Activated T-cell treated with anti-CD3 and anti-CD28 coated beads, Interleukin-2, amount 50 U/mL, for 24 hours (primary cell): Measurements from ENCODE around the gene SARDH.
A peak's percentile ranks its signal among the peaks of the same experiment; 100 is the strongest.

Experiments used
- DNase-seq: peaks from one replicate; pipeline ENCODE4 v3.0.0-alpha.2; 2020
- H3K27ac Mint-ChIP-seq: 2 replicates; pipeline ENCODE4 v1.8.0; 2020; ENCODE audit warnings: mild to moderate bottlenecking, mixed read lengths
- H3K27me3 Mint-ChIP-seq: 2 replicates; pipeline ENCODE4 v1.8.0; 2020; ENCODE audit warnings: mixed read lengths
- H3K36me3 Mint-ChIP-seq: 2 replicates; pipeline ENCODE4 v1.8.0; 2020; ENCODE audit warnings: low read depth, mixed read lengths
- H3K4me1 Mint-ChIP-seq: 2 replicates; pipeline ENCODE4 v1.8.0; 2020; ENCODE audit warnings: low read depth, mixed read lengths
- H3K4me3 Mint-ChIP-seq: 2 replicates; pipeline ENCODE4 v1.8.0; 2020; ENCODE audit warnings: mild to moderate bottlenecking, moderate library complexity, mixed read lengths
- H3K9me3 Mint-ChIP-seq: 2 replicates; pipeline ENCODE4 v1.8.0; 2020; ENCODE audit warnings: mixed read lengths

Gene SARDH, protein sequence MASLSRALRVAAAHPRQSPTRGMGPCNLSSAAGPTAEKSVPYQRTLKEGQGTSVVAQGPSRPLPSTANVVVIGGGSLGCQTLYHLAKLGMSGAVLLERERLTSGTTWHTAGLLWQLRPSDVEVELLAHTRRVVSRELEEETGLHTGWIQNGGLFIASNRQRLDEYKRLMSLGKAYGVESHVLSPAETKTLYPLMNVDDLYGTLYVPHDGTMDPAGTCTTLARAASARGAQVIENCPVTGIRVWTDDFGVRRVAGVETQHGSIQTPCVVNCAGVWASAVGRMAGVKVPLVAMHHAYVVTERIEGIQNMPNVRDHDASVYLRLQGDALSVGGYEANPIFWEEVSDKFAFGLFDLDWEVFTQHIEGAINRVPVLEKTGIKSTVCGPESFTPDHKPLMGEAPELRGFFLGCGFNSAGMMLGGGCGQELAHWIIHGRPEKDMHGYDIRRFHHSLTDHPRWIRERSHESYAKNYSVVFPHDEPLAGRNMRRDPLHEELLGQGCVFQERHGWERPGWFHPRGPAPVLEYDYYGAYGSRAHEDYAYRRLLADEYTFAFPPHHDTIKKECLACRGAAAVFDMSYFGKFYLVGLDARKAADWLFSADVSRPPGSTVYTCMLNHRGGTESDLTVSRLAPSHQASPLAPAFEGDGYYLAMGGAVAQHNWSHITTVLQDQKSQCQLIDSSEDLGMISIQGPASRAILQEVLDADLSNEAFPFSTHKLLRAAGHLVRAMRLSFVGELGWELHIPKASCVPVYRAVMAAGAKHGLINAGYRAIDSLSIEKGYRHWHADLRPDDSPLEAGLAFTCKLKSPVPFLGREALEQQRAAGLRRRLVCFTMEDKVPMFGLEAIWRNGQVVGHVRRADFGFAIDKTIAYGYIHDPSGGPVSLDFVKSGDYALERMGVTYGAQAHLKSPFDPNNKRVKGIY

GRCh38 chr9:133737774-133738639 lies at the start of gene SARDH:
SARDH (minus strand) TSS chr9:133738352; CDS start chr9:133734173, 4,179 bp downstream.
- H3K27ac Mint-ChIP-seq = peak within 1 kb of the TSS; percentile 37
- peak within 1 kb of the TSS; percentile 45 for H3K4me3 Mint-ChIP-seq
- no peaks in the 10 kb centered on the region for H3K36me3 Mint-ChIP-seq
- no peaks in the 10 kb centered on the region for H3K9me3 Mint-ChIP-seq
- no peaks in the 10 kb centered on the region for H3K27me3 Mint-ChIP-seq
- DNase-seq = peak; percentile 76
- peaks cover 9% of the 10 kb centered on the region for H3K4me1 Mint-ChIP-seq

GRCh38 chr9:133787754-133788025 lies 49.5 kb upstream of the SARDH start:
- Mint-ChIP-seq H3K36me3 (no peaks in the 10 kb centered on the region), H3K4me3 (no peak overlapping the region), H3K27ac (no peak overlapping the region), H3K9me3 (no peaks in the 10 kb centered on the region), H3K4me1 (no peaks in the 10 kb centered on the region), H3K27me3 (peaks cover 15% of the 10 kb centered on the region)
- no peak for DNase-seq

DNA sequence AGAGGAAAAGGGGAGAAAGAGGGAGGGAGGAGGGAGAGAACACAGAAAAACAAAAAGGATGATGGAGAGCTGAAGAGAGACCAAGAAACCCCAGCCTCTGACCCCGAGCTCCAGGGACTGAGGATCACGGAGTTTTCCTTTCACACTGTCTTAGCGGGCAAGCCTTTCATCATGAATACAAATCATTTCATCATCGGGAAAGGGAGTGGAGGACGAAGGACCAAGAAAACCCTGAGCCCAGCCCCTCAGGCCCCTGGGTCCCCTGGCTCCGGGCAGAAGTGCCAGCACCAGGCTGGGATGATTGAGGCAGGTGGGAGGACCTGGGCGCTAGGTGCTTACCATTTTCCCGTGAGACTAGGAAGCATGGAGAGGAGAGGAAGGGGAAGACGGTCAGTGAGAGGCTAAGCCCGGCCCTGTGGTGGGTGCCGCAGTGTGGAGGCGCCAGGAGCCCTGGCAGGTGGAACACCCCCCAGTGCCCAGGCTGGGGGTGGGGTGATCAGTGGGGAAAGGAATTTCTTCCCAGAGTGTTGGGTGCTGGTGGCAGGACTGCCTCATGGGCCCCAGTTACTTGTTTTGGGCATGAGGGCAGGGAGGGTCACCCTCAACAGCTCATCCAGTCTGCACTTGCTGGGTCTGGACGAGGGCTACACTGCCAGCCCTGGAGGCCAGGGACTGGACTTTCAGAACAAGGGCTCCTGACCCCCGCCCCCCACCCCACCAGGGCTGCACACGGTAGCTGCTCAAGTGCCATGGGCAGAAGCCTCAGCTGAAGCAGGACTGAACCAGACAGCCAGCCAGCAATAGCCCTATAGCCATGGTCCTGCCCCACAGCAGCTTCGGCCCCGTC lies 49.0 kb upstream of the SARDH start:
- H3K27ac Mint-ChIP-seq = no peak overlapping the region
- DNase-seq = no peak
- H3K36me3 Mint-ChIP-seq = no peaks in the 10 kb centered on the region
- peaks cover 12% of the 10 kb centered on the region for H3K27me3 Mint-ChIP-seq
- H3K4me1 Mint-ChIP-seq = no peaks in the 10 kb centered on the region
- H3K4me3 Mint-ChIP-seq = no peak overlapping the region
- no peaks in the 10 kb centered on the region for H3K9me3 Mint-ChIP-seq

DNA sequence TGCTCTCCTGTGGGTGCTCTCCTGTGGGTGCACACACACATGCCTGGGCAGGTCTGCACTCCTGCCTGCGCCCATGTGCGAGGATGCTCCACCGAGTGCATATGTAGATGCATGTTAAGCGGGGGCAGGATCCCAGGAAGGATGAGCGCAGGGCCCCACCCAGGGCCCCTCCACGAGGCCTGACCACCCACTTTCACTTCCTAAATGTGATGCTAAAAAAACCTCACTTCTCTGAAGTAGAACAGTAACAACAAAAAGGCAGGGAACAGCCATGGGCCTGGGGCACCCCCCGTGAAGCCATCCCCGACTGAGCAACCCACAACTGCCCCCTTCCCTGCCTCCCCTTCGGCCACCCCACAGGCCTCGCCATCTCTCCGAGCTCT lies 48.2 kb upstream of the SARDH start:
- no peak for DNase-seq
- Mint-ChIP-seq H3K27me3 (peaks cover 11% of the 10 kb centered on the region), H3K9me3 (no peaks in the 10 kb centered on the region), H3K4me1 (no peaks in the 10 kb centered on the region), H3K27ac (no peak overlapping the region), H3K36me3 (no peaks in the 10 kb centered on the region), H3K4me3 (no peak overlapping the region)

DNA sequence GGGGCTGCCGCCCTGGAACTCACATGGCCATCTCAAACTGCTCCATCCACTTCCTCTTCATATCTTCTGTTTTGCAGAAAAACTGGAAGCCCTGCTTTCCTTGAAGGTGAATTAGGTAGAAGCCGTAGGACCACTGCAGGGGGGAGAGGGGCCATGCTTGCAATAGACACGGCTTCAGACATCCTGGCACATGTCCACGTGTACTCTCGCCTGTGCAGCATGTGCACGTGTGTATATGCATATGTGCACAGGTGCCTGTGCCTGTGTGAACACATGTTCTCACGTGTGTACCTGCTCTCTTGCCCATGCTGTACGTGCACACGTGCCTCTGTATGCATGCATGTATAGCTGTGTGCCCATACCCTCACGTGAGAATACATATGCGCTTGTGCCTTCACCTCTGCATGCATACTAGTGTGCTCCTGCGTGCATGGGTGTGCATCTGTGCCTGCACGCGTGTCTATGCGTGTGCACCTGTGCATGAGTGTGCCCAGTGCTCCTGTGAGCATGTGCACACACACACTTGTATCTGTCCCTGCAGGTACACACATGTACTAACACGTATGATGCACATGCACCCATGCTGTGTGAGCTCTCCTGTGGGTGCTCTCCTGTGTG lies 47.7 kb upstream of the SARDH start:
- peaks cover 11% of the 10 kb centered on the region for H3K27me3 Mint-ChIP-seq
- no peaks in the 10 kb centered on the region for H3K4me1 Mint-ChIP-seq
- H3K36me3 Mint-ChIP-seq = no peaks in the 10 kb centered on the region
- no peaks in the 10 kb centered on the region for H3K9me3 Mint-ChIP-seq
- H3K4me3 Mint-ChIP-seq = no peak overlapping the region
- DNase-seq = no peak
- no peak overlapping the region for H3K27ac Mint-ChIP-seq

- H3K36me3 Mint-ChIP-seq = no peaks in the 10 kb centered on the region
- no peak overlapping the region for H3K27ac Mint-ChIP-seq
- H3K4me1 Mint-ChIP-seq = no peaks in the 10 kb centered on the region
- no peak for DNase-seq
- H3K9me3 Mint-ChIP-seq = no peaks in the 10 kb centered on the region
- H3K27me3 Mint-ChIP-seq = peaks cover 11% of the 10 kb centered on the region
- H3K4me3 Mint-ChIP-seq = no peak overlapping the region
Observed at GRCh38 chr9:133784731-133785561, 46.8 kb upstream of the SARDH start.

- H3K4me1 Mint-ChIP-seq = no peaks in the 10 kb centered on the region
- no peaks in the 10 kb centered on the region for H3K9me3 Mint-ChIP-seq
- DNase-seq = no peak
- H3K4me3 Mint-ChIP-seq = no peak overlapping the region
- H3K36me3 Mint-ChIP-seq = no peaks in the 10 kb centered on the region
- H3K27ac Mint-ChIP-seq = no peak overlapping the region
- no peaks in the 10 kb centered on the region for H3K27me3 Mint-ChIP-seq
Observed at GRCh38 chr9:133783331-133783731, 45.2 kb upstream of the SARDH start.

DNA sequence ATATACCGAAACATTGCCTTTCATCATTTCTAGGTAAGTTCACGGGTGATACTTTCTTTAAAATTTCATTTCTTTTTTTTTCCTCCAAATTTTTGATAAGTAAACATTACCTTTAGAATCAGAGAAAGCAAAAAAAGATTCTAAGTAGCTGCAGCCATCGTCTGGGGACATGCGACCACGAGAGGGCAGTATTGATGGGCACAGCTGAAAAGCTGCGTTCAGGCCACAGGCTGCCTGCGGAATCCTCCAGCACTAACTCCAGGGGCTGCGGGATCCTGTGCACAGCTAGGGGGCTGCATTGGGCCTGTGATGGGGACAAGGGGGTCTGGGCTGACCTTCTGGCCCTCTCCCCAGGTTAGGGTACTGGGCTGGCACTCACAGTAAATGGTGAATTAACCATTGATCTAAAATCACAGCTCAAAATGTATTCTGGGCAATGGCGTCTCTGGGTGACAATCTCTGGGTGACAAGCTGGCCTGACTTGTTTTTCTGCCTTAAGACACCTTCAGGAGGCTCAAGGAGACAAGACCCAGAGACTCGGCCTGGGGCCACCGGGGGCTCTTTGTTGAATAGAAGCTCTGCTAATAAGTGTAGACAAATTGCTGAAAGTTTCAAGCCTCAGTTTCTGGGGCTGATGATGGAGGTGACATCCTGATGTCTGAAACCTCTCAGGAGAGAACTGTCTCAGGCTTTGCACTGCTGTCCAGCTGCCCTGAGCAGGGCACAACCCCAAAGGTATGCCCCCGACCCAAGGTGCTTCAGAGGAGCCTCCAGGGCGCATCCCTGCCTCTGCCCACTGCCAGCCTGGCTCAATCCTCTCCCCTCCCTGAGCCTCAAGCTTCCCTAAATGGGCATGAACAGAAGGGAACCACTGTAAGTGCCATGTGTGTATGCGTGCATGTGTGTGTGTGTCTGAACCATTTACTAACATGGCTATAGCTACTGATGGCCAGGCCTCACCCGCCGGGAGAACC lies 44.3 kb upstream of the SARDH start:
- H3K27ac Mint-ChIP-seq = no peak overlapping the region
- H3K36me3 Mint-ChIP-seq = no peaks in the 10 kb centered on the region
- H3K4me1 Mint-ChIP-seq = no peaks in the 10 kb centered on the region

GRCh38 chr9:133781828-133782135 lies 43.6 kb upstream of the SARDH start:
- Mint-ChIP-seq H3K36me3 (no peaks in the 10 kb centered on the region), H3K27me3 (no peaks in the 10 kb centered on the region), H3K27ac (no peak overlapping the region), H3K4me3 (no peak overlapping the region), H3K4me1 (no peaks in the 10 kb centered on the region), H3K9me3 (no peaks in the 10 kb centered on the region)
- DNase-seq = no peak

More for the DNA sequence above, 44.3 kb upstream of the SARDH start:
- Mint-ChIP-seq H3K4me3 (no peak overlapping the region), H3K9me3 (no peaks in the 10 kb centered on the region), H3K27me3 (no peaks in the 10 kb centered on the region)
- DNase-seq = peak; percentile 73

- Mint-ChIP-seq H3K27me3 (no peaks in the 10 kb centered on the region), H3K9me3 (no peaks in the 10 kb centered on the region), H3K4me3 (no peak overlapping the region), H3K4me1 (no peaks in the 10 kb centered on the region), H3K36me3 (no peaks in the 10 kb centered on the region), H3K27ac (no peak overlapping the region)
- no peak for DNase-seq
Observed at GRCh38 chr9:133780962-133781827, 43.0 kb upstream of the SARDH start.

DNA sequence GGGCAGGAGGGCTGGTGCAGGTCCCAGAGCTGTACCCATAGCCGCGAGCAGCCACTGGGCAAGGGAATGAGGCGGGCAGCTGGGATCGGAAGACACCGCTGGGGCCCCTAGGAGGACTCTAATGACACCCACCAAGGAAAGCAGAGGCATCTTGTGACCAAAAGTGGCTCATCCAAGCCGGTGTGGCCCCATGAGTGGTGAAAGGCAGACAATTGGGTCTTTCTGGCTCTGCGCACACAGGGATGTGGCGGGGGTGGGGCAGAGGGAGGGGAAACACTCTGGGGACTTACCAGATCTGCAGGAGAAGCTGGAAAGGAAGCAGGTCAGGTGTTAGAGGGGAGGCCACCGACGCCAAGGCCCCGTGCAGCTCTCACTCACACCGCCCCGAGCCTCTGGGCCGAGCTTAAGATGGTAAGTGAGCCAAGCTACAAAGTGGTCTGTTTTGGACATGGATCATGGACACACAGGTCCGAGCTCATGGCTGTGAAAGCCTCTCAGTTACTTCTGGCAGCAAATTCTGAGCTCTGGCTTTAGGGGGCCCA lies 42.3 kb upstream of the SARDH start:
- Mint-ChIP-seq H3K9me3 (no peaks in the 10 kb centered on the region), H3K27ac (no peak overlapping the region), H3K4me3 (no peak overlapping the region), H3K4me1 (no peaks in the 10 kb centered on the region), H3K27me3 (no peaks in the 10 kb centered on the region), H3K36me3 (no peaks in the 10 kb centered on the region)
- no peak for DNase-seq
